ENCODE results near the gene RBCK1. TPM values are rescaled to one million over a fixed set of nuclear protein-coding genes. Genes with fewer than 3 reads are reported as not detected.
"Not testable (repeated sequence)": the region's sequence is repeated elsewhere in the genome, so short reads cannot be mapped to it uniquely, and the experiment has no call there.

Gene RBCK1
- total RNA-seq, 1 donor from 2014 or later = 100 TPM

DNA sequence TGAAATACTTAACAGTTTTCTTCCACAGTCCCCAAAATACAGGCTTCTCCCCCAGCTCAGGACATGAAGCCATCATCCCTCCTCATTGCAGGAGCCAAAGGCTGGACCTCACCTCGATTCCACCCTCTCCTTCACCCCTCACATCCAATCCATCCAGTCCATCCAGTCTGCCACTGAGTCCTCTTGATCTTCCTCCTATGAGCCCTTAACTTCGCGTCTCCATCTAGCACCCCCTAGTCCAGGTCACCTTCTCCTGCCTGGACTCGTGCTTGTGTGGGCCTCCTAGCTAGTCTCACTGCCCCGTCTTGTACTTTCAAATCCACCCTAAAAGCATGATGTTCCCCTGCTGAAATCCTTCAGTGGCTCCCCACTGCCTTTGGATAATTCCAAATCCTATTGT lies 24.2 kb upstream of the RBCK1 start:
- intact Hi-C loops (cut with micrococcal nuclease) = no loop called here
- POLR2A ChIA-PET = no interaction called here
- Mint-ChIP-seq H3K4me1 (peaks cover 12% of the 10 kb centered on the region), H3K9me3 (no peaks in the 10 kb centered on the region), H3K36me3 (ENCODE audit: low read depth) (peaks cover 19% of the 10 kb centered on the region), H3K27me3 (no peaks in the 10 kb centered on the region), H3K4me3 (no peak overlapping the region), H3K27ac (peak overlapping the region; percentile 8)
- DNase-seq (no peak), ATAC-seq (ENCODE audit: low read depth) (no peak)
- CTCF ChIA-PET = no interaction called here
- TF ChIP-seq, protein P1, sequence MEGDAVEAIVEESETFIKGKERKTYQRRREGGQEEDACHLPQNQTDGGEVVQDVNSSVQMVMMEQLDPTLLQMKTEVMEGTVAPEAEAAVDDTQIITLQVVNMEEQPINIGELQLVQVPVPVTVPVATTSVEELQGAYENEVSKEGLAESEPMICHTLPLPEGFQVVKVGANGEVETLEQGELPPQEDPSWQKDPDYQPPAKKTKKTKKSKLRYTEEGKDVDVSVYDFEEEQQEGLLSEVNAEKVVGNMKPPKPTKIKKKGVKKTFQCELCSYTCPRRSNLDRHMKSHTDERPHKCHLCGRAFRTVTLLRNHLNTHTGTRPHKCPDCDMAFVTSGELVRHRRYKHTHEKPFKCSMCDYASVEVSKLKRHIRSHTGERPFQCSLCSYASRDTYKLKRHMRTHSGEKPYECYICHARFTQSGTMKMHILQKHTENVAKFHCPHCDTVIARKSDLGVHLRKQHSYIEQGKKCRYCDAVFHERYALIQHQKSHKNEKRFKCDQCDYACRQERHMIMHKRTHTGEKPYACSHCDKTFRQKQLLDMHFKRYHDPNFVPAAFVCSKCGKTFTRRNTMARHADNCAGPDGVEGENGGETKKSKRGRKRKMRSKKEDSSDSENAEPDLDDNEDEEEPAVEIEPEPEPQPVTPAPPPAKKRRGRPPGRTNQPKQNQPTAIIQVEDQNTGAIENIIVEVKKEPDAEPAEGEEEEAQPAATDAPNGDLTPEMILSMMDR (IDR thresholded peaks at IDR 0.05) = no peak

DNA sequence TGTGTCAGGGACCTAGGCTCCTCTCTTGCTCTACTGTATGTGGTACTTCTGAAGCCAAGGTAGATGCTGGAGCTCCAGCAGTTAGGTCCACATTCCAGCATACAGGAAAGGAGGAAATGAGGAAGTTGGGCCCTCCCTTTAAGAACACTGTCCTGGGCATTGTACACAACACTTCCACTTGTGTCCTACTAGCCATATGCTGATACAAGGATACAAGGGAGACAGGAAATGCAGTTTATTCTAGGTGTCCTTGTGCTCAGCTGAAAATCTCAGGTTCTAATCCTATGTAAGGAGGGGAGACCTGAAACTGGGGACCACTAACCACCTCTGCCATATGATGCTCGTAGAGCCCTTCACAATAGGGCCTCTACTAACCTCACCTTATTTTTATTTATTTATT lies 23.4 kb upstream of the RBCK1 start:
- ATAC-seq (ENCODE audit: low read depth) (no peak), DNase-seq (no peak)
- peaks cover 26% of the 10 kb centered on the region for H3K36me3 Mint-ChIP-seq (ENCODE audit: low read depth)
- no peaks in the 10 kb centered on the region for H3K9me3 Mint-ChIP-seq
- ChIA-PET CTCF (no interaction called here), POLR2A (no interaction called here)
- intact Hi-C loops (cut with micrococcal nuclease) = no loop called here
- TF ChIP-seq, protein P1 (IDR thresholded peaks at IDR 0.05) = no peak
- H3K4me3 Mint-ChIP-seq = no peak overlapping the region
- H3K27ac Mint-ChIP-seq = no peak overlapping the region
- H3K4me1 Mint-ChIP-seq = peaks cover 12% of the 10 kb centered on the region
- H3K27me3 Mint-ChIP-seq = no peaks in the 10 kb centered on the region

DNA sequence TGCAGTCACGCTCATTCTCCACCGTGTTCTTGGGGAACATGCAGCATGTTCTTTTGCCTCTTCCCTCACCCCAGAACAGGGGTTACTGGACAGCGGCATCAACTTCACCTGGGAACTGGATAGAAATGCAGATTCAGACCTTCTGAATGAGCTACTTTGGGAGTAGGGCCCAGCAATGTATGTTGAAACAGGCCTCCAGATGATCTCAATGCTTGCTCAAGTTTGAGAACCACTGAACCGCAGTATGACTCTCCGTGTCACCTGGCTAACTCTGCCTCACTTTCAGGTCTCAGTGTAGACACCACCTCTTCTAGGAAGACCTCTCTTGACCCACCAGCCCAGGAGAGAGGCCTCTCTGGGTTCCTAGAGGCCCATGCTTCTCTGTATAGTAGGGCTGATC lies 22.7 kb upstream of the RBCK1 start:
- H3K4me1 Mint-ChIP-seq = peaks cover 12% of the 10 kb centered on the region
- TF ChIP-seq, protein P1 (IDR thresholded peaks at IDR 0.05) = no peak
- H3K27me3 Mint-ChIP-seq = no peaks in the 10 kb centered on the region
- H3K27ac Mint-ChIP-seq = no peak overlapping the region
- POLR2A ChIA-PET = interaction anchor here (0.6 kb wide), 1 partner anchor 69 kb away, joined by 4 read pairs; no protein-coding TSS in a partner anchor
- intact Hi-C loops (cut with micrococcal nuclease) = no loop called here
- peaks cover 31% of the 10 kb centered on the region for H3K36me3 Mint-ChIP-seq (ENCODE audit: low read depth)
- ATAC-seq (ENCODE audit: low read depth) (no peak), DNase-seq (no peak)
- no peak overlapping the region for H3K4me3 Mint-ChIP-seq
- no peaks in the 10 kb centered on the region for H3K9me3 Mint-ChIP-seq
- CTCF ChIA-PET = no interaction called here

- peaks cover 42% of the 10 kb centered on the region for H3K36me3 Mint-ChIP-seq (ENCODE audit: low read depth)
Measured at GRCh38 chr20:386634-387033, 21.5 kb upstream of the RBCK1 start.

DNA sequence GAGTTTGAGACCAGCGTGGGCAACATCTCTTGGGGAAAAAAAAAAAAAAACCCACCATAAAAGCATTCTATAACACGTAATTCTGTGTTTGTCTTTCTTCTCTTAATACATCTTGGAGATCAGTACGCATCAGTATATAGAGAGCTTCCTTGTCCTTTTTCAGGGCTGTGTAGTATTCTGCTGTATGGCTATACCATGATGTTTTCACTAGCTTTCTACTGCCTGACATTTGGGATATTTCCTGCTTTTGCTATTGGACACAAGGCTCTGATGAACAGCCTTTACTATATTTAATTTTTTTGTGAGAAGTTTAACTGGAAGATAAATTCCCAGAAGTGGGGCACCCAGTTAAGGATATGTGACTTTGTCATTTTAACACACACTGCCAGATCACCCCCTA lies 20.6 kb upstream of the RBCK1 start:
- TF ChIP-seq, protein P1 (IDR thresholded peaks at IDR 0.05) = no peak
- H3K27me3 Mint-ChIP-seq = no peaks in the 10 kb centered on the region
- peaks cover 51% of the 10 kb centered on the region for H3K36me3 Mint-ChIP-seq (ENCODE audit: low read depth)
- H3K4me1 Mint-ChIP-seq = peaks cover 6% of the 10 kb centered on the region
- ChIA-PET CTCF (no interaction called here), POLR2A (no interaction called here)
- no peak overlapping the region for H3K27ac Mint-ChIP-seq
- DNase-seq (no peak), ATAC-seq (ENCODE audit: low read depth) (no peak)
- intact Hi-C loops (cut with micrococcal nuclease) = no loop called here
- H3K4me3 Mint-ChIP-seq = no peak overlapping the region
- H3K9me3 Mint-ChIP-seq = no peaks in the 10 kb centered on the region

More at GRCh38 chr20:386634-387033, 21.5 kb upstream of the RBCK1 start:
- DNase-seq; CTCF ChIA-PET; POLR2A ChIA-PET; intact Hi-C loops (cut with micrococcal nuclease); H3K27me3 Mint-ChIP-seq; H3K4me3 Mint-ChIP-seq; H3K9me3 Mint-ChIP-seq; H3K27ac Mint-ChIP-seq; ATAC-seq (ENCODE audit: low read depth): not testable (repeated sequence)
- H3K4me1 Mint-ChIP-seq = peaks cover 12% of the 10 kb centered on the region

All from activated B cell treated with CpG ODN at 0.5 μM for 24 hours (primary cell).